Measurements from ENCODE around the gene STXBP1. TPM values are rescaled to one million over a fixed set of nuclear protein-coding genes. Genes with fewer than 3 reads are reported as not detected.

STXBP1 gene
- total RNA-seq, 4 donors from 2014 or later = 96.3 to 142 (median 105) TPM

GRCh38 chr9:127731938-127732337, 119.9 kb downstream of the STXBP1 start:
- 53 to 67% methylated on average over 16 of the region's 16 CpGs for WGBS, 2 donors
- DNase-seq (ENCODE audit: low spot score in 2 of 2) = no peak
- Histone ChIP-seq H3K27ac (no peak overlapping the region), H3K4me1 (peaks cover 0 to 23% (median 10%) of the 10 kb centered on the region in 4 donors), H3K27me3 (no peaks in the 10 kb centered on the region), H3K36me3 (peaks cover 0 to 38% (median 0%) of the 10 kb centered on the region in 3 donors), H3K9me3 (no peaks in the 10 kb centered on the region), H3K4me3 (no peak overlapping the region)
- TF ChIP-seq POLR2A (IDR thresholded peaks at IDR 0.05) (no peak), CTCF (IDR thresholded peaks at IDR 0.05) (no peak), EP300 (IDR thresholded peaks at IDR 0.05) (no peak)

GRCh38 chr9:127732444-127732843, 120.4 kb downstream of the STXBP1 start:
- 93 to 94% methylated on average over 21 of the region's 21 CpGs for WGBS, 2 donors
- no peaks in the 10 kb centered on the region for H3K9me3 ChIP-seq
- TF ChIP-seq CTCF (IDR thresholded peaks at IDR 0.05) (no peak), POLR2A (IDR thresholded peaks at IDR 0.05) (no peak), EP300 (IDR thresholded peaks at IDR 0.05) (no peak)
- no peaks in the 10 kb centered on the region for H3K27me3 ChIP-seq
- no peak for DNase-seq (ENCODE audit: low spot score in 2 of 2)
- peaks cover 0 to 38% (median 0%) of the 10 kb centered on the region in 3 donors for H3K36me3 ChIP-seq
- H3K27ac ChIP-seq = no peak overlapping the region
- H3K4me3 ChIP-seq = no peak overlapping the region
- H3K4me1 ChIP-seq = peaks cover 0 to 23% (median 10%) of the 10 kb centered on the region in 4 donors

- H3K4me1 ChIP-seq = peaks cover 0 to 23% (median 10%) of the 10 kb centered on the region in 4 donors
- H3K36me3 ChIP-seq = peaks cover 0 to 42% (median 0%) of the 10 kb centered on the region in 3 donors
- H3K9me3 ChIP-seq = no peaks in the 10 kb centered on the region
- no peak for DNase-seq (ENCODE audit: low spot score in 2 of 2)
- WGBS, 2 donors = 71 to 91% methylated on average over 2 of the region's 2 CpGs
- peak overlapping the region in 1 of 4 donors; percentile 10 for H3K27ac ChIP-seq
- TF ChIP-seq POLR2A (IDR thresholded peaks at IDR 0.05) (no peak), CTCF (IDR thresholded peaks at IDR 0.05) (no peak), EP300 (IDR thresholded peaks at IDR 0.05) (no peak)
- H3K27me3 ChIP-seq = no peaks in the 10 kb centered on the region
- H3K4me3 ChIP-seq = no peak overlapping the region
Observed at GRCh38 chr9:127733614-127734013, 121.5 kb downstream of the STXBP1 start.

GRCh38 chr9:127734247-127734746, 122.2 kb downstream of the STXBP1 start:
- Histone ChIP-seq H3K27me3 (no peaks in the 10 kb centered on the region), H3K4me3 (peak overlapping the region; percentile 56 to 91 (median 84)), H3K36me3 (peaks cover 0 to 49% (median 0%) of the 10 kb centered on the region in 3 donors), H3K9me3 (no peaks in the 10 kb centered on the region), H3K27ac (peak overlapping the region; percentile 85 to 99 (median 96)), H3K4me1 (peaks cover 0 to 23% (median 10%) of the 10 kb centered on the region in 4 donors)
- no peak for TF ChIP-seq EP300 (IDR thresholded peaks at IDR 0.05)
- no peak for TF ChIP-seq CTCF (IDR thresholded peaks at IDR 0.05)
- TF ChIP-seq POLR2A (IDR thresholded peaks at IDR 0.05) = no peak
- no peak for DNase-seq (ENCODE audit: low spot score in 2 of 2)
- WGBS, 2 donors = 36 to 46% methylated on average over 5 to 19 of the region's 22 CpGs

GRCh38 chr9:127734747-127735529, 122.9 kb downstream of the STXBP1 start, which contains the start of gene TOR2A:
TOR2A (minus strand) TSS chr9:127735294; CDS start chr9:127735270, 24 bp downstream.
- 0 to 1% methylated on average over 29 to 54 of the region's 76 CpGs for WGBS, 2 donors
- Histone ChIP-seq H3K27me3 (no peaks in the 10 kb centered on the region), H3K4me3 (peak within 1 kb of the TSS; percentile 56 to 91 (median 84)), H3K27ac (peak within 1 kb of the TSS; percentile 85 to 99 (median 96)), H3K4me1 (peaks cover 0 to 27% (median 11%) of the 10 kb centered on the region in 4 donors), H3K9me3 (no peaks in the 10 kb centered on the region), H3K36me3 (peaks cover 0 to 52% (median 0%) of the 10 kb centered on the region in 3 donors)
- TF ChIP-seq EP300 (IDR thresholded peaks at IDR 0.05) (peak; percentile 78 to 87), CTCF (IDR thresholded peaks at IDR 0.05) (peak; percentile 94 to 99 (median 98)), POLR2A (IDR thresholded peaks at IDR 0.05) (peak; percentile 86 to 91)
- peak; percentile 93 to 95 for DNase-seq (ENCODE audit: low spot score in 2 of 2)

Data from tibial nerve (tissue), 4 donors.